ENCODE data around the gene SH2D5. TPM values are rescaled to one million over a fixed set of nuclear protein-coding genes. Genes with fewer than 3 reads are reported as not detected.

Gene SH2D5
- total RNA-seq, 1 donor from 2014 or later = not detected

GRCh38 chr1:20731057-20731991 is 1.2 kb downstream of the SH2D5 start:
- H3K9me3 ChIP-seq = no peaks in the 10 kb centered on the region
- peak; percentile 83 to 95 for DNase-seq (ENCODE audit: extremely low spot score in 2 of 2)
- intact Hi-C loops (cut with DNase I) = no loop called here
- TF ChIP-seq, protein P1, sequence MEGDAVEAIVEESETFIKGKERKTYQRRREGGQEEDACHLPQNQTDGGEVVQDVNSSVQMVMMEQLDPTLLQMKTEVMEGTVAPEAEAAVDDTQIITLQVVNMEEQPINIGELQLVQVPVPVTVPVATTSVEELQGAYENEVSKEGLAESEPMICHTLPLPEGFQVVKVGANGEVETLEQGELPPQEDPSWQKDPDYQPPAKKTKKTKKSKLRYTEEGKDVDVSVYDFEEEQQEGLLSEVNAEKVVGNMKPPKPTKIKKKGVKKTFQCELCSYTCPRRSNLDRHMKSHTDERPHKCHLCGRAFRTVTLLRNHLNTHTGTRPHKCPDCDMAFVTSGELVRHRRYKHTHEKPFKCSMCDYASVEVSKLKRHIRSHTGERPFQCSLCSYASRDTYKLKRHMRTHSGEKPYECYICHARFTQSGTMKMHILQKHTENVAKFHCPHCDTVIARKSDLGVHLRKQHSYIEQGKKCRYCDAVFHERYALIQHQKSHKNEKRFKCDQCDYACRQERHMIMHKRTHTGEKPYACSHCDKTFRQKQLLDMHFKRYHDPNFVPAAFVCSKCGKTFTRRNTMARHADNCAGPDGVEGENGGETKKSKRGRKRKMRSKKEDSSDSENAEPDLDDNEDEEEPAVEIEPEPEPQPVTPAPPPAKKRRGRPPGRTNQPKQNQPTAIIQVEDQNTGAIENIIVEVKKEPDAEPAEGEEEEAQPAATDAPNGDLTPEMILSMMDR (IDR thresholded peaks at IDR 0.05) = no peak
- TF ChIP-seq POLR2A (IDR thresholded peaks at IDR 0.05) (no peak), POLR2AphosphoS5 (IDR thresholded peaks at IDR 0.05; ENCODE audit: insufficient read depth in 1 of 2, low read depth in 1 of 2) (no peak)
- H3K27ac ChIP-seq = no peak overlapping the region
- H3K4me3 ChIP-seq = peak overlapping the region; percentile 52 to 60
- no peaks in the 10 kb centered on the region for H3K36me3 ChIP-seq
- peaks cover 25% of the 10 kb centered on the region for H3K4me1 ChIP-seq
- no peaks in the 10 kb centered on the region for H3K27me3 ChIP-seq

- intact Hi-C loops (cut with DNase I) = no loop called here
- H3K36me3 ChIP-seq = no peaks in the 10 kb centered on the region
- H3K9me3 ChIP-seq = no peaks in the 10 kb centered on the region
- peaks cover 25% of the 10 kb centered on the region for H3K4me1 ChIP-seq
- TF ChIP-seq POLR2AphosphoS5 (IDR thresholded peaks at IDR 0.05; ENCODE audit: insufficient read depth in 1 of 2, low read depth in 1 of 2) = no peak
- no peak for TF ChIP-seq POLR2A (IDR thresholded peaks at IDR 0.05)
- TF ChIP-seq, protein P1 (IDR thresholded peaks at IDR 0.05) = no peak
- peak in 1 of 2 donors; percentile 83 for DNase-seq (ENCODE audit: extremely low spot score in 2 of 2)
- no peaks in the 10 kb centered on the region for H3K27me3 ChIP-seq
- no peak overlapping the region for H3K4me3 ChIP-seq
- H3K27ac ChIP-seq = no peak overlapping the region
These were observed 1.8 kb downstream of the SH2D5 start for GRCh38 chr1:20730690-20731056.

DNA sequence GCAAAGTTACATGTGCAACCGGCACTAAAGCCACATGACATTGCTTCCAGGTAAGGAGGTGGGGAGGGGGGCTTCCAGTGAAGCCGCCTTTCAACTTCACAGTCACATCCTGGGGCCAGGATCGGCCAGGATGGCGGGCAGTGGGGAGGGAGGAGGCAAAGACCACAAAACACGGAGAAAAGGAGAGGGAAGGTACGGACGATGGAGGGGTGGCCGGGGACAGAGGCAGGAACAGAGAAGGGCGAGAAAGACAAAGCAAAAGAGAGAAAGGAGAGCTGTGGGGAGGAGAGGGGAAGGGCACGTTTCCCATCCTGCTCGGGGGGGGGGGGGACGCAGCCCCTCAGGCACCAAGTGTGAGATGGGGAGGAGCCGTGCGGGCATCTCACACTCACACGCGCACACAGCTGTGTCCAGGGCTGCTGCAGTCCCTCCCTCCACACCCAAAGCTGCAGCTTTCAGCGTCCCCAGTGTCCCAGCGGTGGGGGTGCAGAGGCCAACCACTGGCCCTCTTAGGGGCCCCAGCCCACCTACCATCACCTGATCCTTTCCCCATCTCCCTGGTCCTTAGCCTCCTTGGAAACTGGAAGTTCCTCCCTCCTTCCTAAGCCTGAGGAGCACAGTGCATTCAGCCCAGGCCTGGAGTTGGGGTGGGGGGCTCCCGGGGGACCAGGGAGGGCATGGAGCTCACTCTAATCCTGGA is 2.4 kb downstream of the SH2D5 start:
- Histone ChIP-seq H3K9me3 (no peaks in the 10 kb centered on the region), H3K27ac (no peak overlapping the region), H3K4me1 (peaks cover 25% of the 10 kb centered on the region), H3K36me3 (no peaks in the 10 kb centered on the region), H3K4me3 (no peak overlapping the region), H3K27me3 (no peaks in the 10 kb centered on the region)
- DNase-seq (ENCODE audit: extremely low spot score in 2 of 2) = no peak
- no peak for TF ChIP-seq POLR2AphosphoS5 (IDR thresholded peaks at IDR 0.05; ENCODE audit: insufficient read depth in 1 of 2, low read depth in 1 of 2)
- TF ChIP-seq POLR2A (IDR thresholded peaks at IDR 0.05) = no peak
- TF ChIP-seq, protein P1 (IDR thresholded peaks at IDR 0.05) = no peak
- intact Hi-C loops (cut with DNase I) = no loop called here

DNA sequence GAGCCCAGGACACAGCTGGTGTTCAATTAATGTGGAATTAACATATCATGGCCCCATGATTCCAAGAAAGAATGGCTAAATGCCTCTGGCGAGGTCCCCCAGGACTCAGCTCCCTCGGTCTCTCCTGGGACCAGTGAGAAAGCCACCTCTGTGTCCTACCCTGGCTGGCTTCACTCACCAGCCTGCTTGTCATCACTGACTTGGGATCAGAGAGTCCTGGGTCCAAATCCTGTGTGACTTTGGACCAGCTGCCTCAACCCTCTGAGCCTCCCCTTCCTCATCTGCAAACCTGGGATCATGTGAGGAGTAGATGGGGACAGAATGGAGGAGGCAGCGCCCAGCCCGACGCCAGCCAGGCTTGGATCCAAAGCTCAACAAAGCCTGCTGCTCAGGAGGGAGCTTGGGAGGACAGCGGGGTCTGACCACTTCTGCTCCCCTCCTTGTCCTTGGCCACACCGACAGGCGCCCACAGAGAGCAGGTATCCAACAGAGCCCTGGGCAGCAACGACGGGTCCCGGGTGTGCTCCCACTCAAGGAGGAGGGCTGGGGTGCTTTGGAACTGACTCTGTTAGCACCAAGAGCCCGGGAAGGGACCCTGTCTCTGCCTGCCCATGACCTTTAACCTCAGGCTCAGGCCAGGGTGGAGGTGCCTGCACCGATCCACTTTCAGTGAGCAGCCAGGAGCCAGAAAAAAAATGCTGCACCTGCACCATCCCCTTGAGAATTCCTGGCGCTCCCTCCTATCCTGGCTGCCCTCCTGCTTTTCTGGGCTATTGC is 3.2 kb downstream of the SH2D5 start:
- H3K27me3 ChIP-seq = no peaks in the 10 kb centered on the region
- H3K36me3 ChIP-seq = no peaks in the 10 kb centered on the region
- H3K9me3 ChIP-seq = no peaks in the 10 kb centered on the region
- TF ChIP-seq POLR2AphosphoS5 (IDR thresholded peaks at IDR 0.05; ENCODE audit: insufficient read depth in 1 of 2, low read depth in 1 of 2) = no peak
- TF ChIP-seq POLR2A (IDR thresholded peaks at IDR 0.05) = no peak
- TF ChIP-seq, protein P1 (IDR thresholded peaks at IDR 0.05) = no peak
- no peak overlapping the region for H3K4me3 ChIP-seq
- intact Hi-C loops (cut with DNase I) = no loop called here
- peaks cover 25% of the 10 kb centered on the region for H3K4me1 ChIP-seq
- DNase-seq (ENCODE audit: extremely low spot score in 2 of 2) = peak in 1 of 2 donors; percentile 80
- H3K27ac ChIP-seq = no peak overlapping the region
